Hepatocyte (in vitro differentiated cells): ENCODE data around the gene PDGFA.

Experiments used
- CTCF ChIP-seq: fragments of 200-600 bp; sonication (generic); IDR thresholded peaks from 2 replicates; pipeline ENCODE4 v1.5.1; 2016; ENCODE audit warnings: antibody characterized with exemption, mild to moderate bottlenecking; ENCODE audit not compliant: poor library complexity
- EZH2 ChIP-seq: fragments of 200-600 bp; sonication (generic); IDR thresholded peaks from 2 replicates; pipeline ENCODE4 v1.6.1; 2016; ENCODE audit warnings: antibody characterized with exemption, mild to moderate bottlenecking, borderline replicate concordance

GRCh38 chr7:482521-483083 lies 37.0 kb downstream of the PDGFA start:
- TF ChIP-seq CTCF (no peak), EZH2 (no peak)
